Measurements from ENCODE around the gene KIF2A.

KIF2A gene

GRCh38 chr5:62265648-62266112 lies 40.3 kb upstream of the KIF2A start:
- no peak overlapping the region for H3K4me3 ChIP-seq (ENCODE audit: low read depth, low read length)
- TF ChIP-seq, protein P1, sequence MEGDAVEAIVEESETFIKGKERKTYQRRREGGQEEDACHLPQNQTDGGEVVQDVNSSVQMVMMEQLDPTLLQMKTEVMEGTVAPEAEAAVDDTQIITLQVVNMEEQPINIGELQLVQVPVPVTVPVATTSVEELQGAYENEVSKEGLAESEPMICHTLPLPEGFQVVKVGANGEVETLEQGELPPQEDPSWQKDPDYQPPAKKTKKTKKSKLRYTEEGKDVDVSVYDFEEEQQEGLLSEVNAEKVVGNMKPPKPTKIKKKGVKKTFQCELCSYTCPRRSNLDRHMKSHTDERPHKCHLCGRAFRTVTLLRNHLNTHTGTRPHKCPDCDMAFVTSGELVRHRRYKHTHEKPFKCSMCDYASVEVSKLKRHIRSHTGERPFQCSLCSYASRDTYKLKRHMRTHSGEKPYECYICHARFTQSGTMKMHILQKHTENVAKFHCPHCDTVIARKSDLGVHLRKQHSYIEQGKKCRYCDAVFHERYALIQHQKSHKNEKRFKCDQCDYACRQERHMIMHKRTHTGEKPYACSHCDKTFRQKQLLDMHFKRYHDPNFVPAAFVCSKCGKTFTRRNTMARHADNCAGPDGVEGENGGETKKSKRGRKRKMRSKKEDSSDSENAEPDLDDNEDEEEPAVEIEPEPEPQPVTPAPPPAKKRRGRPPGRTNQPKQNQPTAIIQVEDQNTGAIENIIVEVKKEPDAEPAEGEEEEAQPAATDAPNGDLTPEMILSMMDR (IDR thresholded peaks at IDR 0.05; ENCODE audit: low read depth, low read length) = no peak
- no peak for DNase-seq (ENCODE audit: low read depth, low spot score)
- in situ Hi-C loops (cut with HindIII; ENCODE audit: low sequenced_read_pairs) = no loop called here

DNA sequence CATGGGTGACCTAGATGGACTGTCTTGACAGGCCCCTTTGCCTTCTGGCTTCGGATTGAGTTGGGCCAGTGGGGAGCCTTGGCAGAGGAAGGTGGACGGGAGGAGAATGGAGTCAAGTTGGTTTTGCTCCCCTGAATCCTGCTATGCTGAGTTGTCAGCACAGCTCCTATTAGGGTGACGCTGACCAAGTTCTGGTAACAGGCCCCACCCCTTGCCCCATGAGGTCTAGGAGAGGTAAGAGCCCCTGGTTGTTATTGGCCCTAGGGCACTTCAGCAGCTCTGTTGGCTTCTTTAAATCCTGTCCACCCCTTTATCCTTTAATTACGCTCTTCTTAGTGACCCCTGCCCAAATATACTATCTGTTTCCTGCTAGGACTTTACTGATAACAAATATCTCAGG lies 39.4 kb upstream of the KIF2A start:
- in situ Hi-C loops (cut with HindIII; ENCODE audit: low sequenced_read_pairs) = no loop called here
- DNase-seq (ENCODE audit: low read depth, low spot score) = no peak
- H3K4me3 ChIP-seq (ENCODE audit: low read depth, low read length) = no peak overlapping the region
- TF ChIP-seq, protein P1 (IDR thresholded peaks at IDR 0.05; ENCODE audit: low read depth, low read length) = no peak

DNA sequence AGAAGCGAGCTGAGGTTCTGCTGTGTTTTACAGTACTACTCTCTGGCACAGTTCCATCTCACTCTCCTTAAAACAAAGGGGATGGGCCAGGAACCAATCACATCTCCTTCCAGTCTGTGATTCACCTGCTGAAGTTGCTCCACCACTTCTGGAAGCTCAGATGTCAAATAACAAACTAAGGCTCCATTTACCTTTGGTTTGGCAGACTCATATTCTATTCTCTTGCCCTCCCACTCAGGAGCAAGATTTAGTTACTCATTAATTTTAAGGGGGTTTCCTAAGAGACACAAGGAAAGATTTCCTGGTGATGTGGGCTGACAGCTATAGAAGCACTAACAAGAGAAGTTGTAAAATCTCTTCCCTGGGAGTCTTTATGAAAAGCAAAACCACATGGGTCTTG lies 37.8 kb upstream of the KIF2A start:
- no peak for DNase-seq (ENCODE audit: low read depth, low spot score)
- H3K4me3 ChIP-seq (ENCODE audit: low read depth, low read length) = no peak overlapping the region
- in situ Hi-C loops (cut with HindIII; ENCODE audit: low sequenced_read_pairs) = no loop called here
- TF ChIP-seq, protein P1 (IDR thresholded peaks at IDR 0.05; ENCODE audit: low read depth, low read length) = no peak

GRCh38 chr5:62268792-62269191 lies 37.2 kb upstream of the KIF2A start:
- H3K4me3 ChIP-seq (ENCODE audit: low read depth, low read length) = no peak overlapping the region
- TF ChIP-seq, protein P1 (IDR thresholded peaks at IDR 0.05; ENCODE audit: low read depth, low read length) = no peak
- in situ Hi-C loops (cut with HindIII; ENCODE audit: low sequenced_read_pairs) = no loop called here
- no peak for DNase-seq (ENCODE audit: low read depth, low spot score)

- TF ChIP-seq, protein P1 (IDR thresholded peaks at IDR 0.05; ENCODE audit: low read depth, low read length) = no peak
- DNase-seq (ENCODE audit: low read depth, low spot score) = no peak
- in situ Hi-C loops (cut with HindIII; ENCODE audit: low sequenced_read_pairs) = no loop called here
- H3K4me3 ChIP-seq (ENCODE audit: low read depth, low read length) = no peak overlapping the region
Observed at GRCh38 chr5:62271370-62271769, 34.6 kb upstream of the KIF2A start.

DNA sequence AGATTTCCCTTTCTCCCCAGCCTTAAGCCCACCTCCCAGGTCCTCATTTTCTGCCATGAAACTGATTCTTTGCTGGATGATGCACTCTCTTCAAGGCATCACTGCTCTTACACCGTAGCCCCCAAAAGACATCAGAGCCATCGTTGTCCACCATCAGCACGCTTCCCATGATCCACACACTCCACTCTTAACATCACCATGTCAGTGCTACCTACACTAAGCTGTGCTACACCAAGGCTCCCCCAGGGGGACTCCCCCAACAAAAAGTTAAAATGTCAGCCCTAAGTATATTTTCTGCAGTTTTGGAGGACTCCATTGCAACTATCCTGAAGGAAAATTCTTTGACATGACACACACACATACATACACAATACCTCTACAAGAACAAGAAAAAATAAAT lies 34.1 kb upstream of the KIF2A start:
- TF ChIP-seq, protein P1 (IDR thresholded peaks at IDR 0.05; ENCODE audit: low read depth, low read length) = no peak
- in situ Hi-C loops (cut with HindIII; ENCODE audit: low sequenced_read_pairs) = no loop called here
- no peak overlapping the region for H3K4me3 ChIP-seq (ENCODE audit: low read depth, low read length)
- no peak for DNase-seq (ENCODE audit: low read depth, low spot score)

DNA sequence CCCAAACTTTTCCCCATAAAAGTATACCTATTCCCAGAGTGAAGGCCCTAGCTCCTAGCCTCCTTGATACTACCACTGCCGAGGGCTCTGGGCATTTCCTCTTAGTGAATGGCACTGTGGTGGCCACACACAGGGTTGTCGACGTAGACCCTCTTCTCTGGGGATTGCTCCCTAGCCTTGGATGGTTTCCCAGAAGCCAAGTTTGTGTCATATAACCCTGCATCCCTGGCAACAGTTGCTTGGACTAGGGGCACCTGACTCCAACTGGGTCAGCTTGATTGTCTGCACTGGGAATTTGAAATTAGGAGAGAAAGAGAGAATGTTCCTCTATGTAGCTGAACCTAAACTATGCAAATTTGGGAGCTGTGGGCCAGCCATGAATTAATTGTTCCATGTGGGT lies 32.3 kb upstream of the KIF2A start:
- TF ChIP-seq, protein P1 (IDR thresholded peaks at IDR 0.05; ENCODE audit: low read depth, low read length) = no peak
- in situ Hi-C loops (cut with HindIII; ENCODE audit: low sequenced_read_pairs) = no loop called here
- no peak overlapping the region for H3K4me3 ChIP-seq (ENCODE audit: low read depth, low read length)
- DNase-seq (ENCODE audit: low read depth, low spot score) = no peak
